Mucosa of descending colon (tissue), 3 donors: ENCODE results near the gene CCT8. TPM values are rescaled to one million over a fixed set of nuclear protein-coding genes. Genes with fewer than 3 reads are reported as not detected.

Experiments used
- ATAC-seq: fragments of 200-7000 bp; cut with Tn5 transposase; one replicate; pipeline ENCODE4 v1.9.1; 2020; ENCODE audit warnings: mild to moderate bottlenecking, moderate library complexity
- DNase-seq, 3 donors: peaks; one replicate each; pipeline ENCODE4 v3.0.0-alpha.2; 2020
- H3K36me3 ChIP-seq: fragments of 200-600 bp; one replicate; pipeline ENCODE4 v1.8.0; 2021; ENCODE audit warnings: low read depth, mild to moderate bottlenecking
- H3K4me1 ChIP-seq: fragments of 200-600 bp; one replicate; pipeline ENCODE4 v1.8.0; 2021; ENCODE audit warnings: low read depth, mild to moderate bottlenecking
- H3K4me3 ChIP-seq: fragments of 200-600 bp; one replicate; pipeline ENCODE4 v1.8.0; 2021; ENCODE audit warnings: mild to moderate bottlenecking
- H3K9me3 ChIP-seq: fragments of 200-600 bp; one replicate; pipeline ENCODE4 v1.8.0; 2021; ENCODE audit warnings: mild to moderate bottlenecking
- intact Hi-C, 2 donors: fragments of 100-400 bp; cut with DNase I in 1 of 2; cut with micrococcal nuclease in 1 of 2; formaldehyde crosslinking; loops; one replicate each; pipeline versions ENCODE4 v1.11.0 to v1.11.1; 2022; cut with DNase I, micrococcal nuclease
- total RNA-seq, 3 donors: library from RNA; stranded (reverse); fragmentation: NEBNext Ultra II Directional in 2 of 3; extraction: Animal tissue kit (Norgen Biotek cat#: 25700) in 2 of 3; gene quantifications; one replicate each; pipeline versions ENCODE4 v1.2.1 to v1.2.4, GENCODE V29; 2021 to 2023
- TF ChIP-seq, protein P1 (sequence below): fragments of 200-600 bp; IDR thresholded peaks from one replicate; pipeline ENCODE4 v1.8.0; 2022; ENCODE audit warnings: antibody characterized with exemption, mild to moderate bottlenecking
- donor health status: DM: no; HTN: no; CAD: no; lungs with moderate emphysema.
- donor health status: DM: no; HTN: no; CAD: no.
- donor health status: DM: no; HTN: yes; CAD: no.

CCT8 gene
- total RNA-seq, 3 donors from 2014 or later = 76.2 to 103 (median 95.1) TPM

- H3K4me1 ChIP-seq = peaks cover 11% of the 10 kb centered on the region
- TF ChIP-seq, protein P1, sequence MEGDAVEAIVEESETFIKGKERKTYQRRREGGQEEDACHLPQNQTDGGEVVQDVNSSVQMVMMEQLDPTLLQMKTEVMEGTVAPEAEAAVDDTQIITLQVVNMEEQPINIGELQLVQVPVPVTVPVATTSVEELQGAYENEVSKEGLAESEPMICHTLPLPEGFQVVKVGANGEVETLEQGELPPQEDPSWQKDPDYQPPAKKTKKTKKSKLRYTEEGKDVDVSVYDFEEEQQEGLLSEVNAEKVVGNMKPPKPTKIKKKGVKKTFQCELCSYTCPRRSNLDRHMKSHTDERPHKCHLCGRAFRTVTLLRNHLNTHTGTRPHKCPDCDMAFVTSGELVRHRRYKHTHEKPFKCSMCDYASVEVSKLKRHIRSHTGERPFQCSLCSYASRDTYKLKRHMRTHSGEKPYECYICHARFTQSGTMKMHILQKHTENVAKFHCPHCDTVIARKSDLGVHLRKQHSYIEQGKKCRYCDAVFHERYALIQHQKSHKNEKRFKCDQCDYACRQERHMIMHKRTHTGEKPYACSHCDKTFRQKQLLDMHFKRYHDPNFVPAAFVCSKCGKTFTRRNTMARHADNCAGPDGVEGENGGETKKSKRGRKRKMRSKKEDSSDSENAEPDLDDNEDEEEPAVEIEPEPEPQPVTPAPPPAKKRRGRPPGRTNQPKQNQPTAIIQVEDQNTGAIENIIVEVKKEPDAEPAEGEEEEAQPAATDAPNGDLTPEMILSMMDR = no peak
- H3K36me3 ChIP-seq = peaks cover 5% of the 10 kb centered on the region
- no peak overlapping the region for H3K4me3 ChIP-seq
- no peaks in the 10 kb centered on the region for H3K9me3 ChIP-seq
- ATAC-seq = peak; percentile 34
- intact Hi-C loops = no loop called here
- DNase-seq = no peak
Measured at GRCh38 chr21:29056538-29057050, 16.9 kb downstream of the CCT8 start.

DNA sequence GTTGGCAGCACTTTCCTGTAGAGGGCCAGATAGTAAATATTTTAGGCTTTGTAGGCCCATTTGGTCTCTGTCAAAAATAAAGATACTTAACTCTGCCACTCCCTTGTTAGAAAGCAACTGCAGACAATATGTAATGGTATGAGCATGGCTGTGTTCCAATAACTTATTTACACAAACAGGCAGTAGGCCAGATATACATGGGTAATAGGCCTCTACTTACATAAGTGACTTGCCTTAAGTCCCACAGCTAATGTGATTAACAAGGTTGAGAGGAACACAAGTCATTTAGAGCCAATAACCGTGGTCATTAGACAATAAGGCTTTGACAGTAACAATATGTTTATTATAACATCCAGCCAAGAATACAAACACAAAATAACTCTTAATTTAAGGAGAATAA, 17.4 kb downstream of the CCT8 start:
- peak; percentile 31 for ATAC-seq
- TF ChIP-seq, protein P1 = no peak
- H3K4me3 ChIP-seq = no peak overlapping the region

DNA sequence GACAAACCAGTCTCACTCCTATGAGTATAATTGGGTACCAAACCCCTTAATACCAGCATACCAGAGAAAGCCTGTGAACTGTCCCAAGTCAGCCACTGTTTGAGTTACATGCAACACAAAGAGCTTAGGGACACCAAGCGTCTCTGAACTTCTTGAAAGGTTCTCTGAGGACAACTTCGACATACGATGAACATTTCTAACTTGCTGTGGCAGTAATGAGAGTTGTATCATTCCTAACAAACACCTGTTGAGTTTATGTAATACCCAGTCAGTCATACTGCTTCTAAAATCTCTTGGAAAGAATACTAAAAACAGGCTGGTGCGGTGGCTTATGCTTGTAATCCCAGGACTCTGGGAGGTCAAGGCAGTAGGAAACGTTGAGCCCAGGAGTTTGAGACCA, 18.4 kb downstream of the CCT8 start:
- intact Hi-C loops = no loop called here
- TF ChIP-seq, protein P1 = no peak
- Histone ChIP-seq H3K9me3 (no peaks in the 10 kb centered on the region), H3K4me1 (peaks cover 11% of the 10 kb centered on the region), H3K36me3 (peaks cover 3% of the 10 kb centered on the region), H3K4me3 (no peak overlapping the region)
- no peak for ATAC-seq
- DNase-seq = no peak

More for the DNA sequence above, 17.4 kb downstream of the CCT8 start:
- H3K36me3 ChIP-seq = peaks cover 2% of the 10 kb centered on the region
- peaks cover 11% of the 10 kb centered on the region for H3K4me1 ChIP-seq
- H3K9me3 ChIP-seq = no peaks in the 10 kb centered on the region
- DNase-seq = no peak
- intact Hi-C loops = no loop called here

GRCh38 chr21:29053656-29054055, 19.8 kb downstream of the CCT8 start:
- Histone ChIP-seq H3K4me3 (no peak overlapping the region), H3K36me3 (peaks cover 4% of the 10 kb centered on the region), H3K9me3 (no peaks in the 10 kb centered on the region), H3K4me1 (peaks cover 11% of the 10 kb centered on the region)
- ATAC-seq (no peak), DNase-seq (no peak)
- intact Hi-C loops = no loop called here
- TF ChIP-seq, protein P1 = no peak

- H3K36me3 ChIP-seq = peaks cover 4% of the 10 kb centered on the region
- H3K4me1 ChIP-seq = peaks cover 11% of the 10 kb centered on the region
- TF ChIP-seq, protein P1 = no peak
- intact Hi-C loops = no loop called here
- no peak for DNase-seq
- H3K9me3 ChIP-seq = no peaks in the 10 kb centered on the region
- no peak for ATAC-seq
- no peak overlapping the region for H3K4me3 ChIP-seq
Measured at GRCh38 chr21:29053011-29053553, 20.4 kb downstream of the CCT8 start.

DNA sequence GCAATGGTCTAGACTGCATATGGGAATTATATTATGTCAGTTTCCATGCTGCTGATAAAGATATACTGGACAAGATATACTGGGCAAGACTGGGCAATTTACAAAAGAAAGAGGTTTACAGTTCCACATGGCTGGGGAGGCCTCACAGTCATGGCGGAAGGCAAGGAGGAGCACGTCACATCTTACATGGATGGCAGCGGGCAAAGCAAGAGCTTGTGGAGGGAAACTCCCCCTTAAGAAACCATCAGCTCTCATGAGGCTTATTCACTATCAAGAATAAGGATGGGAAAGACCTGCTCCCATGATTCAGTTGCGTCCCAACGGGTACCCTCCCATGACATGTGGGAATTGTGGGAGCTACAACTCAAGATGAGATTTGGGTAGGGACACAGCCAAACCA, 21.2 kb downstream of the CCT8 start:
- no peak overlapping the region for H3K4me3 ChIP-seq
- DNase-seq (no peak), ATAC-seq (no peak)
- TF ChIP-seq, protein P1 = no peak
- peaks cover 8% of the 10 kb centered on the region for H3K36me3 ChIP-seq
- intact Hi-C loops = no loop called here
- H3K9me3 ChIP-seq = no peaks in the 10 kb centered on the region
- peaks cover 11% of the 10 kb centered on the region for H3K4me1 ChIP-seq
